GM19372 (cell line): ENCODE results near the gene KLRF2.

Experiments used
- ATAC-seq: cut with Tn5 transposase; IDR thresholded peaks from one replicate; pipeline ENCODE4 v1.9.1; 2021; ENCODE audit warnings: mild to moderate bottlenecking, low read depth, moderate library complexity; ENCODE audit not compliant: unreplicated experiment

Gene KLRF2

GRCh38 chr12:9933958-9934357, 52.7 kb downstream of the KLRF2 start:
- no peak for ATAC-seq

DNA sequence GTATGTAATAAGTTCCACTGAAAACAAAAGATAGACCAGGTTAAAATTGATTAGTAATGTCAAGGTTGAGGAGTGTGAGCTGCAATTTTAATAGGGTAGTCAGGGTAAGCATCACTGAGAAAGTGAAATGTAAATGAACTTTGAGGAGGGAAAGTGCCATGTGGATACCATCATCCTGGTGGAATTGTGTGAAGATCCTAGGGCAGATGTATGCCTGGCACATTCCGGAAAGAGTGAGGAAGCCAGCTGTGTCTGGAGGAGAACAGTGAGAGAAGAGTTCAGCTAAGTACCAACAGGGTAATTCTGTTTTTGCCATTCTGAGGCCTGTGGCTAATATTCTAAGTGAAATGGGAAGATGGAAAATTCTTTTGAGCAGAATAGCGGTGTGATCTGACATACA, 53.7 kb downstream of the KLRF2 start:
- no peak for ATAC-seq

DNA sequence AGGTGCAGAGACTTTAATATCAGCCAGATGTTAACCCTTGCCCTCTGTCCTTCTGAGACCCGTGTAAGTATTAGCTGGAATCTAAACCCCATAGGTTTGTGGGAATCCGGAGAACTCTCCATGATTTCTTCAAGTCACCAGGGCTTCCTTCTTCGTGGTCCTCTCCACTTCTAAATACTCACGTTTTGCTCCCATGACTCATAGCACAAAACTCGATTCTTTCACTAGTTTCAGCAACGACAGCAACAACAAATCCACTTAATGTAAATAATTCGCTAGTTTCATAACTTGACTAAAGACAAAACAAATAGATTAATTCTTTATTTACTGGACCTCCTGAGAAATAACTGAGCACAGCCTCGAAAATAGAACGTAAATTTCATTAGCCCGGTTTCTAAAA, 55.3 kb downstream of the KLRF2 start:
- ATAC-seq, result no peak

DNA sequence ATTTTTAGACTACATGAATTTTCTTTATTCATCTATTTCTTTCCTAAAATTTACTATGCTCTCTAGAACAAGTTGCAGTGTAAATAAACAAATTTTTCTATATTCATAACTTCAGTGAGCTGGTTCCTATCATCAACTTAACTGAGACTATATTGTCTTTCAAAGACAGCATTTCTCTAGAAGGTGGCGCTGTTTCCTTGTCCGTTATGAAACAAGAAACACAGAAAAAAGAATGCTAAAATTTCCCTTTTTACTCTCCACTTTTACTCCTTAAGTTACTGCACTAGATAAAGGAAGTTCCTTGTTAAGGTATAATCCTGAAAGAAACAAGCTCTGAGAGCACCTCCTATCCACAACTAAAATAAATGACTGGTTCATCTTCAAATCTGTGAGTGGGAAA, 59.1 kb downstream of the KLRF2 start:
- no peak for ATAC-seq

GRCh38 chr12:9941838-9942237, 60.5 kb downstream of the KLRF2 start:
- no peak for ATAC-seq

DNA sequence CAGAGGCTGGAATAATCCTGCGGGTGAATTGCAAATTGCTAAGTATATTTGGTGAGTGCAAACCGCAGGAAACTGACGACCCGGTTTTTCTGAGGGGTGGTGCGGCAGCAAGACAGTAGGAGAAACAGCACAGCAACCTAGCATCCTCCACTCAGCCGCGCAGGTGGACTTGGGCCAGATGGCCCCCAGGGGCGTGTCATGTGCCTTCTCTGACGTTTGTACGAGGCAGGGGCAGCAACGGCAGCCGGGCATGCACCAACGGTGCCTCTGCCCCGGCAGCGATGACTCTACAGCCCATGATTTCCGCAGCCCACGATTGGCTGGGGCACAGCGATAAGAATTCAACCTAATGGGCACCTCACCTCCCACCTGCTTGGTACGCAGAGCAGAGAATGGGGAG, 62.0 kb downstream of the KLRF2 start:
- ATAC-seq, result no peak

- no peak for ATAC-seq
These were observed 63.1 kb downstream of the KLRF2 start for GRCh38 chr12:9944391-9944790.
